ENCODE measurements around the gene ADGRG3. TPM values are rescaled to one million over a fixed set of nuclear protein-coding genes. Genes with fewer than 3 reads are reported as not detected.

The ADGRG3 gene
- total and polyA plus RNA-seq, 9 of the 15 experiments (the other 6 are each of a cell fraction or from before 2014, with no cell fraction given), result 0.09 to 0.52 (median 0.14) TPM; not detected in 3

DNA sequence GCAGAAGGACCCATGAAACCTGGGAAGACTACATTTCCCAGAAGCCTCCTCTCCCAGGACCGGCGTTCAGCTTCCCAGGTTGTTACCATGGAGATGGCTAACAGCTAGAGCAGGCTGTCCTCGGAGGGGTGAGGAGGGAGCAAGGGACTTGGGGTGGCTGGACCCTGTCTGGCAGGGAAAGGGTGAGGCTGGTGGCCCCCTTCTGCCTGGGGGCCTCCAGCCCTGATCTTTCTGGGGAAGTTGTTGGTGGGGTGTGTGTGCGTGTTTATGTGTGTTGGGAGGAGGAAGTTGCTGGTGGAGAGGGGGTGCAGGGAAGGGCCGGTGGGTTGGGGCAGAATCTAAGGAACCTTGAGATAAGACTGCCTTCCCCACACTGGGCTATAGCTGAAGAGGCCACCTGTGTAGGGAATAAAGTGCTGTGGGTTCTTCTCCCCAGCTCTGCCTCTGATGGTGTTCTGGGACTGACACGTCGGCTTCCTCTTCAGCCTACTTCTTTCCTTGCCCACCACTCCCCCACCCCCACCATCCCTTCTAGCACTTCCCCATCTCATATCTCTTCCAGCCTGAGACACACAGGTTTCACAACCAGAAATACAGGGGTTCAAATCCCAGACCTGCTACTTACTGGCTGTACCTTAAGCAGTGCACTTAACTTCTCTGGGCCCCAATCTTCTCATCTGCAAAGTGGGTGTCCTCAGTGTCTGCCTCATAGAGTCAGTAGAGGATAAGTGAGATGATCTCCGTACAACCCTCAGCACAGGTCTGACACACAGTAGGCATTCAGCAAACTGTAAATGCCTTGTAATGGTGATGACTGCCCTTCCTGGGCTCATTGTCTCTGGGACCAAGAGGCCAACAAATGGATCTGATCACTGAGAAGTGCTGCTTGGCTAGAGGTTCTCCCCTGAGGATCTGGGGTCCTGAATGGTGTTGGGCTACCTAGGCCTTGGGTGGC, 26.9 kb downstream of the ADGRG3 start, which contains the start of gene DRC7 (continued):
- TF ChIP-seq, protein P1, sequence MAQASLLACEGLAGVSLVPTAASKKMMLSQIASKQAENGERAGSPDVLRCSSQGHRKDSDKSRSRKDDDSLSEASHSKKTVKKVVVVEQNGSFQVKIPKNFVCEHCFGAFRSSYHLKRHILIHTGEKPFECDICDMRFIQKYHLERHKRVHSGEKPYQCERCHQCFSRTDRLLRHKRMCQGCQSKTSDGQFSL (CRISPR knock-in tag; IDR thresholded peaks at IDR 0.05), result peak; percentile 66; the same call in 1 of the 2 replicates
- TF ChIP-seq, protein P1 (tag; IDR thresholded peaks at IDR 0.05), result 0 out of 4 replicates have a peak, but pooled peaks of 1 of the 2 experiments have one; percentile 52
- peak; percentile 69 for TF ChIP-seq ARID1B (IDR thresholded peaks at IDR 0.05)
- peak in 1 of 2 experiments; percentile 77; a peak in 2 of 4 replicates for TF ChIP-seq HDAC1 (IDR thresholded peaks at IDR 0.05)
- TF ChIP-seq KLF6 (CRISPR knock-in tag; IDR thresholded peaks at IDR 0.05; ENCODE audit: borderline replicate concordance), result no peak
- TF ChIP-seq, protein P2, sequence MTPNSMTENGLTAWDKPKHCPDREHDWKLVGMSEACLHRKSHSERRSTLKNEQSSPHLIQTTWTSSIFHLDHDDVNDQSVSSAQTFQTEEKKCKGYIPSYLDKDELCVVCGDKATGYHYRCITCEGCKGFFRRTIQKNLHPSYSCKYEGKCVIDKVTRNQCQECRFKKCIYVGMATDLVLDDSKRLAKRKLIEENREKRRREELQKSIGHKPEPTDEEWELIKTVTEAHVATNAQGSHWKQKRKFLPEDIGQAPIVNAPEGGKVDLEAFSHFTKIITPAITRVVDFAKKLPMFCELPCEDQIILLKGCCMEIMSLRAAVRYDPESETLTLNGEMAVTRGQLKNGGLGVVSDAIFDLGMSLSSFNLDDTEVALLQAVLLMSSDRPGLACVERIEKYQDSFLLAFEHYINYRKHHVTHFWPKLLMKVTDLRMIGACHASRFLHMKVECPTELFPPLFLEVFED (CRISPR knock-in tag; conservative IDR thresholded peaks at IDR 0.05), result no peak; the same call in 1 of the 2 replicates
- no peak for TF ChIP-seq SMARCB1 (IDR thresholded peaks at IDR 0.05; ENCODE audit: insufficient read length, low read depth)
- TF ChIP-seq NUFIP1 (IDR thresholded peaks at IDR 0.05; ENCODE audit: partially characterized antibody), result no peak
- TF ChIP-seq, protein P3, sequence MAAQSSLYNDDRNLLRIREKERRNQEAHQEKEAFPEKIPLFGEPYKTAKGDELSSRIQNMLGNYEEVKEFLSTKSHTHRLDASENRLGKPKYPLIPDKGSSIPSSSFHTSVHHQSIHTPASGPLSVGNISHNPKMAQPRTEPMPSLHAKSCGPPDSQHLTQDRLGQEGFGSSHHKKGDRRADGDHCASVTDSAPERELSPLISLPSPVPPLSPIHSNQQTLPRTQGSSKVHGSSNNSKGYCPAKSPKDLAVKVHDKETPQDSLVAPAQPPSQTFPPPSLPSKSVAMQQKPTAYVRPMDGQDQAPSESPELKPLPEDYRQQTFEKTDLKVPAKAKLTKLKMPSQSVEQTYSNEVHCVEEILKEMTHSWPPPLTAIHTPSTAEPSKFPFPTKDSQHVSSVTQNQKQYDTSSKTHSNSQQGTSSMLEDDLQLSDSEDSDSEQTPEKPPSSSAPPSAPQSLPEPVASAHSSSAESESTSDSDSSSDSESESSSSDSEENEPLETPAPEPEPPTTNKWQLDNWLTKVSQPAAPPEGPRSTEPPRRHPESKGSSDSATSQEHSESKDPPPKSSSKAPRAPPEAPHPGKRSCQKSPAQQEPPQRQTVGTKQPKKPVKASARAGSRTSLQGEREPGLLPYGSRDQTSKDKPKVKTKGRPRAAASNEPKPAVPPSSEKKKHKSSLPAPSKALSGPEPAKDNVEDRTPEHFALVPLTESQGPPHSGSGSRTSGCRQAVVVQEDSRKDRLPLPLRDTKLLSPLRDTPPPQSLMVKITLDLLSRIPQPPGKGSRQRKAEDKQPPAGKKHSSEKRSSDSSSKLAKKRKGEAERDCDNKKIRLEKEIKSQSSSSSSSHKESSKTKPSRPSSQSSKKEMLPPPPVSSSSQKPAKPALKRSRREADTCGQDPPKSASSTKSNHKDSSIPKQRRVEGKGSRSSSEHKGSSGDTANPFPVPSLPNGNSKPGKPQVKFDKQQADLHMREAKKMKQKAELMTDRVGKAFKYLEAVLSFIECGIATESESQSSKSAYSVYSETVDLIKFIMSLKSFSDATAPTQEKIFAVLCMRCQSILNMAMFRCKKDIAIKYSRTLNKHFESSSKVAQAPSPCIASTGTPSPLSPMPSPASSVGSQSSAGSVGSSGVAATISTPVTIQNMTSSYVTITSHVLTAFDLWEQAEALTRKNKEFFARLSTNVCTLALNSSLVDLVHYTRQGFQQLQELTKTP (IDR thresholded peaks at IDR 0.05; ENCODE audit: low read depth in 1 of 2, partially characterized antibody in 2 of 2), result peak in 1 of 2 experiments; percentile 91
- no peak for TF ChIP-seq POLR2A (conservative IDR thresholded peaks at IDR 0.05)
- no peak for TF ChIP-seq ZNF197 (CRISPR knock-in tag; IDR thresholded peaks at IDR 0.05; ENCODE audit: low read depth)
- no peak for TF ChIP-seq ZNF778 (CRISPR knock-in tag; IDR thresholded peaks at IDR 0.05)
- TF ChIP-seq EZH2 (IDR thresholded peaks at IDR 0.05; ENCODE audit: borderline replicate concordance, low read depth, low read length), result no peak
- TF ChIP-seq SMARCE1 (IDR thresholded peaks at IDR 0.05), result peak; percentile 66; the same call in 1 of the 2 replicates
- TF ChIP-seq FOSL1 (tag; conservative IDR thresholded peaks at IDR 0.05), result no peak
- TF ChIP-seq PHF8 (IDR thresholded peaks at IDR 0.05; ENCODE audit: borderline replicate concordance, low read length), result peak; percentile 28; the same call in 1 of the 2 replicates
- TF ChIP-seq RBM25 (IDR thresholded peaks at IDR 0.05; ENCODE audit: low read depth, low read length, severe bottlenecking), result peak; percentile 60
- no peak for TF ChIP-seq KLF16 (IDR thresholded peaks at IDR 0.05)
- TF ChIP-seq, protein P4, sequence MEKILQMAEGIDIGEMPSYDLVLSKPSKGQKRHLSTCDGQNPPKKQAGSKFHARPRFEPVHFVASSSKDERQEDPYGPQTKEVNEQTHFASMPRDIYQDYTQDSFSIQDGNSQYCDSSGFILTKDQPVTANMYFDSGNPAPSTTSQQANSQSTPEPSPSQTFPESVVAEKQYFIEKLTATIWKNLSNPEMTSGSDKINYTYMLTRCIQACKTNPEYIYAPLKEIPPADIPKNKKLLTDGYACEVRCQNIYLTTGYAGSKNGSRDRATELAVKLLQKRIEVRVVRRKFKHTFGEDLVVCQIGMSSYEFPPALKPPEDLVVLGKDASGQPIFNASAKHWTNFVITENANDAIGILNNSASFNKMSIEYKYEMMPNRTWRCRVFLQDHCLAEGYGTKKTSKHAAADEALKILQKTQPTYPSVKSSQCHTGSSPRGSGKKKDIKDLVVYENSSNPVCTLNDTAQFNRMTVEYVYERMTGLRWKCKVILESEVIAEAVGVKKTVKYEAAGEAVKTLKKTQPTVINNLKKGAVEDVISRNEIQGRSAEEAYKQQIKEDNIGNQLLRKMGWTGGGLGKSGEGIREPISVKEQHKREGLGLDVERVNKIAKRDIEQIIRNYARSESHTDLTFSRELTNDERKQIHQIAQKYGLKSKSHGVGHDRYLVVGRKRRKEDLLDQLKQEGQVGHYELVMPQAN (IDR thresholded peaks at IDR 0.05; ENCODE audit: borderline replicate concordance), result peak; percentile 65; the same call in 1 of the 2 replicates
